Measurements from ENCODE around the gene PELI3.
A peak's percentile ranks its signal among the peaks of the same experiment; 100 is the strongest.
"Not testable (repeated sequence)": the region's sequence is repeated elsewhere in the genome, so short reads cannot be mapped to it uniquely, and the experiment has no call there.

PELI3 gene

GRCh38 chr11:66466225-66467033 lies at the start of gene PELI3:
Gene PELI3 (plus strand): TSS chr11:66466905. CDS start chr11:66468129, 1,224 bp downstream.
- H3K27ac ChIP-seq (ENCODE audit: low read depth, low read length): peak within 1 kb of the TSS; percentile 80

GRCh38 chr11:66417000-66417399 lies 49.7 kb upstream of the PELI3 start:
- H3K36me3 ChIP-seq (ENCODE audit: control insufficient read depth, insufficient read depth, low read length): no peaks in the 10 kb centered on the region
- no peaks in the 10 kb centered on the region for H3K27me3 ChIP-seq (ENCODE audit: control insufficient read depth, insufficient read depth, low read length)
- H3K4me3 ChIP-seq (ENCODE audit: low read length): no peak overlapping the region
- H3K27ac ChIP-seq (ENCODE audit: low read depth, low read length): no peak overlapping the region
- peaks cover 36% of the 10 kb centered on the region for H3K4me1 ChIP-seq (ENCODE audit: control insufficient read depth, insufficient read depth, low read length)
- H3K9ac ChIP-seq (ENCODE audit: low read length): no peak overlapping the region

More at GRCh38 chr11:66466225-66467033, at the start of gene PELI3:
- Histone ChIP-seq H3K27me3 (ENCODE audit: control insufficient read depth, insufficient read depth, low read length) (no peaks in the 10 kb centered on the region), H3K4me1 (ENCODE audit: control insufficient read depth, insufficient read depth, low read length) (peaks cover 6% of the 10 kb centered on the region), H3K36me3 (ENCODE audit: control insufficient read depth, insufficient read depth, low read length) (no peaks in the 10 kb centered on the region), H3K9ac (ENCODE audit: low read length) (peak within 1 kb of the TSS; percentile 32), H3K4me3 (ENCODE audit: low read length) (peak within 1 kb of the TSS; percentile 86)

DNA sequence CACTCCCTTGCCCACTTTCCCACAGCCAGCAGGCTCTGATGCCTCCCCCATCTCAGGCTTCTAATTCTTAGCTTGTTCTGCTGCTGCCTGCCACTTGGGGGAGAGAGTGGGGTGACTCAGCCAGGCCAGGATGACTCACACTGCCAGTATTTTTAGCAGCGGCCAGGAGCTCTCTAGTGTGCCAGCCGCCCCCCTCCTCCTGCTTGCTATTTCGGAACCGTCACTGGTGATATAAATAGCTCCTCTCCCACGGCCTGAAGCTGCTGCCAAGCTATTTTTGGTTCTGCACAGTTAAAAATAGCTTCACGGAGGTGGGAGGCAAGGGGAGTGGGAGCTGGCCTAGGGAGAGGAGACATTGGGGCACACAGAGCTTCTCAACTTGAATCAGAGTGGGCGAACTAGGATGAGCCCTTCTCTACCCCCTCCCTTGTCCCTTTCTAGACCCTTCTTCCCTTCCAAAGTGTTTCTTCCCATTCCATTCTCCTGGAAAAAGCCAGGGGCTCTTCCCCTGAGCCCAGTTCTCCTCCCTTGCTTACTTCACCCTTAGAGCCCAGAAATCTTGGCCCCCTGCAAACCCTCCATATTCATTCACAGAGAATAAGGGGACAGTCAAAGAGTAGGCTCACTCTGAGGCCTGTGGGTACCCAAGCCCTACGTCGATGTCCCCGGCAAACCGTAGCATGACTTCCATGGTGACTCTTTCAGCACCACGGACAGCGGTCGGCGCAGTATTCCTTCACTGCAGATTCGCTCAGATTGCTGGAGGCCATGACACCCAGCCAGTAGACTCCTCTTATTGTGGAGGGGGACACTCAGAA lies 48.3 kb upstream of the PELI3 start:
- Histone ChIP-seq H3K27me3 (ENCODE audit: control insufficient read depth, insufficient read depth, low read length) (no peaks in the 10 kb centered on the region), H3K4me1 (ENCODE audit: control insufficient read depth, insufficient read depth, low read length) (peaks cover 25% of the 10 kb centered on the region), H3K27ac (ENCODE audit: low read depth, low read length) (no peak overlapping the region), H3K36me3 (ENCODE audit: control insufficient read depth, insufficient read depth, low read length) (peaks cover 4% of the 10 kb centered on the region), H3K4me3 (ENCODE audit: low read length) (no peak overlapping the region), H3K9ac (ENCODE audit: low read length) (no peak overlapping the region)

- Histone ChIP-seq H3K27ac (ENCODE audit: low read depth, low read length) (no peak overlapping the region), H3K36me3 (ENCODE audit: control insufficient read depth, insufficient read depth, low read length) (peaks cover 4% of the 10 kb centered on the region), H3K4me3 (ENCODE audit: low read length) (no peak overlapping the region), H3K9ac (ENCODE audit: low read length) (no peak overlapping the region), H3K4me1 (ENCODE audit: control insufficient read depth, insufficient read depth, low read length) (peaks cover 19% of the 10 kb centered on the region), H3K27me3 (ENCODE audit: control insufficient read depth, insufficient read depth, low read length) (no peaks in the 10 kb centered on the region)
Observed at GRCh38 chr11:66418986-66419308, 47.8 kb upstream of the PELI3 start.

- peaks cover 4% of the 10 kb centered on the region for H3K36me3 ChIP-seq (ENCODE audit: control insufficient read depth, insufficient read depth, low read length)
- peaks cover 18% of the 10 kb centered on the region for H3K4me1 ChIP-seq (ENCODE audit: control insufficient read depth, insufficient read depth, low read length)
- no peaks in the 10 kb centered on the region for H3K27me3 ChIP-seq (ENCODE audit: control insufficient read depth, insufficient read depth, low read length)
- H3K9ac ChIP-seq (ENCODE audit: low read length): no peak overlapping the region
- no peak overlapping the region for H3K27ac ChIP-seq (ENCODE audit: low read depth, low read length)
- no peak overlapping the region for H3K4me3 ChIP-seq (ENCODE audit: low read length)
Observed at GRCh38 chr11:66419825-66420224, 46.9 kb upstream of the PELI3 start.

DNA sequence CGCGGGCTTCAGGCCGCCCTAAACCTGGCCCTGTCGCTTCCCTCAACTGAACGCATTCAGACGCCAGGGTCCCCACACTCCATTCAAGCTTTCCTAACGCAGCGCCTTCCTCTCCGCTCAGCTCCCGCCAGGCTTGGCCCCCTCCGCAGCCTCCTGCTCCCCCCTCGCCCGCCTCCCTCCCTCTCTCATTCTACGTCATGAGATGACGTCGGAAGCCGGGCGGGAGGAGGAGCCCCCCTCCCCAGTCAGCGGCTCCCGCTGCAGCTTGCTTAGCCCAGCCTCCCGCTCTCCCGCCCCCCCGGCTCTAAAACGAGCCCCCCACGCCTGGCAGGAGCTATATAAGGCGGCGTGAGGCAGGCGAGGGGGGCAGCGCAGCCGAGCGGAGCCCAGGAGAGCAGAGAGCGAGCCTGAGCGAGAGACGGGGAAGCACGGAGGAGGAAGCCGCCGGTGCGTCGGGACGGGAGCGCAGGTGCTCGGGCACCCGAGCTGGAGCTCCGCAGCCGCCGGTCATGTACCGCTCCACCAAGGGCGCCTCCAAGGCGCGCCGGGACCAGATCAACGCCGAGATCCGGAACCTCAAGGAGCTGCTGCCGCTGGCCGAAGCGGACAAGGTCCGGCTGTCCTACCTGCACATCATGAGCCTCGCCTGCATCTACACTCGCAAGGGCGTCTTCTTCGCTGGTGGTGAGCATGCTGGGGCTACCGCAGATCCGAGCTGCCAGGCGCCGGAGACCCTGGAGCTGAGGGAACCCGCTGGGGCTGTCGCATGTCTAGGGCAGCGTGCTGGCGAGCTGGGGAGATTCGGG lies 45.8 kb upstream of the PELI3 start, which contains the start of gene NPAS4:
Gene NPAS4 (plus strand): TSS at position 365 of the 806 bp plus-strand sequence. CDS start 145 bp downstream, at position 510.
- Histone ChIP-seq H3K4me1 (ENCODE audit: control insufficient read depth, insufficient read depth, low read length) (peaks cover 18% of the 10 kb centered on the region), H3K9ac (ENCODE audit: low read length) (no peak within 1 kb of the TSS), H3K4me3 (ENCODE audit: low read length) (no peak within 1 kb of the TSS)

GRCh38 chr11:66421492-66422205 lies 45.1 kb upstream of the PELI3 start:
- Histone ChIP-seq H3K27ac (ENCODE audit: low read depth, low read length) (no peak overlapping the region), H3K4me1 (ENCODE audit: control insufficient read depth, insufficient read depth, low read length) (peaks cover 18% of the 10 kb centered on the region), H3K36me3 (ENCODE audit: control insufficient read depth, insufficient read depth, low read length) (peaks cover 4% of the 10 kb centered on the region), H3K4me3 (ENCODE audit: low read length) (no peak overlapping the region), H3K9ac (ENCODE audit: low read length) (no peak overlapping the region), H3K27me3 (ENCODE audit: control insufficient read depth, insufficient read depth, low read length) (no peaks in the 10 kb centered on the region)

More for the DNA sequence above, 45.8 kb upstream of the PELI3 start, which contains the start of gene NPAS4:
- H3K27ac ChIP-seq (ENCODE audit: low read depth, low read length): no peak within 1 kb of the TSS
- no peaks in the 10 kb centered on the region for H3K27me3 ChIP-seq (ENCODE audit: control insufficient read depth, insufficient read depth, low read length)
- peaks cover 4% of the 10 kb centered on the region for H3K36me3 ChIP-seq (ENCODE audit: control insufficient read depth, insufficient read depth, low read length)

DNA sequence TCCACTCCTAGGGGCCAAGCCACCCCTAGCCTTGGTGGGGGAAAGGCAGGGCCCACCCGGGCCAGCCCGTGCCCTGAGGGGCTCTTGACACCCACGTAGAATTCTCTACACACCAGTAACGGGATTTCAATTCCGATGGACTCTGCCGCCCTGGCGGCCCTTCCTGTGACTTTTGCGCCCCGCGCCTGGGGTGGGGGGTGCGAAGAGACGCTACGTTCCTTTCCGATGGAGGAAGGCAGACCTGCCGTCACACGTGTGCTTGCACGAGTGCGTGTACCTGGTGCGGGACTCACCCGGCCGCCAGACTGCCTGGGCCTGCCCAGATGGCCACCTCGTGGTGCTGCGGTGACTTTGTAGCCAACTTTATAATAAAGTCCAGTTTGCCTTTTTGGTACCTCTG lies 40.4 kb upstream of the PELI3 start:
- Histone ChIP-seq H3K27ac (ENCODE audit: low read depth, low read length) (no peak overlapping the region), H3K4me3 (ENCODE audit: low read length) (no peak overlapping the region), H3K4me1 (ENCODE audit: control insufficient read depth, insufficient read depth, low read length) (no peaks in the 10 kb centered on the region), H3K36me3 (ENCODE audit: control insufficient read depth, insufficient read depth, low read length) (peaks cover 4% of the 10 kb centered on the region), H3K9ac (ENCODE audit: low read length) (no peak overlapping the region), H3K27me3 (ENCODE audit: control insufficient read depth, insufficient read depth, low read length) (no peaks in the 10 kb centered on the region)

DNA sequence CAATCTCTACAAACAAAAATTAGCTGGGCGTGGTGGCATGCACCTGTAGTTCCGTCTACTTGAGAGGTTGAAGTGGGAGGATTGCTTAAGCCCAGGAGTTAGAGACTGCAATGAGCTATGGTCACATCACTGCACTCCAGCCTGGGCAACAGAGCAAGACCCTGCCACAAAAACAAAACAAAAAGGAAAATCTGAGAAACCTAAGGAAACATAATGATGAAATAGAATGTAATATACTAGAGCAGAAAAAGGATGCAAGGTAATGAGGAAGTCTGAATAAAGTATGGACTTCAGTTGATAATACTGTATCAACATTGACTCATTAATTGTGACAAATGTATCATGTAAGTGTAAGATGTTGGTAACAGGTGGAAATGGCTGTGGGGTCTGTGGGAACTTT lies 37.8 kb upstream of the PELI3 start:
- Histone ChIP-seq H3K4me3 (ENCODE audit: low read length) (no peak overlapping the region), H3K9ac (ENCODE audit: low read length) (no peak overlapping the region), H3K4me1 (ENCODE audit: control insufficient read depth, insufficient read depth, low read length) (no peaks in the 10 kb centered on the region), H3K36me3 (ENCODE audit: control insufficient read depth, insufficient read depth, low read length) (no peaks in the 10 kb centered on the region), H3K27me3 (ENCODE audit: control insufficient read depth, insufficient read depth, low read length) (no peaks in the 10 kb centered on the region), H3K27ac (ENCODE audit: low read depth, low read length) (no peak overlapping the region)

DNA sequence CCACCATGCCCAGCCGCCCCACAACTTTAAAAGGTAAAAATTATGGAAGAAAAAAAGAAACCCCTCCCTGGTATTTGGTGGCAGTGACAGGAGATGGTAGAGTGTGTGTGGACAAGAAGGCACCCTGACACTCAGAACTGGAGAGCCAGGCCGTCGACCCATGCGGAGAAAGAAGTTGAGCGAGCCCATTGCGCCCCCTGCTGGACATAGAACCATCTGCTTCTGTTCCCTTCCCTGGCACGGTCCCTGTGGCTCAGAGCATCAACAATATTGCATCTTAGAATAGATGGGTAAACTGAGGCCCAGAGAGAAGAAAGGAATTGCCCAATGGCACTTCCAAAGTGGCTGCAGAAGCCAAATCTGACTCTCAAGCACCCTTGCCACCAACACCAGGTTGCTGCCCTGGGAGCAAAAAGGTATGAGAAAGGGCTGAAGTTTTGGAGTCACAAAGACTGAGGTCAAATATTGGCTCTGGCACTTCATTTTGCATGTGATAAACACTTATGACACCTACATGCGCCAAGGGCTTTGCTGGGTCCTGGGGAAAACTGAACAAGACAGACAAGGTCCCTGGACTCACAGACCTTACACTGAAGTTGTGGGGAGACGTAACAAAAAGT lies 36.6 kb upstream of the PELI3 start:
- Histone ChIP-seq H3K27ac (ENCODE audit: low read depth, low read length) (no peak overlapping the region), H3K36me3 (ENCODE audit: control insufficient read depth, insufficient read depth, low read length) (peaks cover 2% of the 10 kb centered on the region), H3K4me1 (ENCODE audit: control insufficient read depth, insufficient read depth, low read length) (no peaks in the 10 kb centered on the region), H3K4me3 (ENCODE audit: low read length) (no peak overlapping the region), H3K9ac (ENCODE audit: low read length) (no peak overlapping the region), H3K27me3 (ENCODE audit: control insufficient read depth, insufficient read depth, low read length) (no peaks in the 10 kb centered on the region)

GRCh38 chr11:66431287-66431686 lies 35.4 kb upstream of the PELI3 start:
- H3K27ac ChIP-seq (ENCODE audit: low read depth, low read length); H3K4me1 ChIP-seq (ENCODE audit: control insufficient read depth, insufficient read depth, low read length); H3K4me3 ChIP-seq (ENCODE audit: low read length); H3K9ac ChIP-seq (ENCODE audit: low read length); H3K27me3 ChIP-seq (ENCODE audit: control insufficient read depth, insufficient read depth, low read length): not testable (repeated sequence)
- H3K36me3 ChIP-seq (ENCODE audit: control insufficient read depth, insufficient read depth, low read length): peaks cover 11% of the 10 kb centered on the region
